ENCODE results near the gene SPHK2.

DNA sequence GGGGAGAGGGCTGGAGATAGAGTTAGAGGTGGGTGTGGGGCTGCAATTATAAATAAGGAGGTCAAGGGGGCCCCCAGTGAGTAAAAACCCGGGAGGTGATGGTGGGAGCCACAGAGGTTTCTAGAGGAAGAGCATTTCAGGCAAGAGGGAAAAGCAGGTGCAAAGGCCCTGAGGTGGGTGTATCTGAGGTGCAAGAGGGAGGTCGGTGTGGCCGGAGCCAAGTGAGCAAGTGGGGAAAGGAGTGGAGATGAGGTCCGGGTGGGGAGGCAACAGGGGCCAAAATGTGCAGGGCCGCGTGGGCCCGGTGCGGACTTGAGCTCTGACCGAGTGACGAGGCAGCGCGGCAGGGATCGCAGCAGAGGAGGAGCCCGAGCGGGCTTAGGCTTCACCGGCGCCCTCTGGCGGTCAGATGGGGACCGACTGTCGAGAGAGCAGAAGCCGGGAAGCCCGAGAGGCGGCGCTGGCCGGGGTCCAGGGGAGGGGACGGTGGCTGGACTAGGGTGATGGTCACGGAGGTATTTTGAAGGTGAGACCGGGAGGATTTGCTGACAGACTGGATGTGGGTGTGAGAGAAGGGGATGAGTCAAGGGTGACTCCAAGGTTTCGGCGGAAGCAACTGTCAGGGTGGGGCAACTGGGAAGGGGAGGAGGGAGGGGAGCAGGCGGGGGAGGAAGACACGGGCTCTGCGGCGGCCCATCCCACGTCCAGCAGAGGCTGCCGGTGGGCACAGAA lies 30.5 kb upstream of the SPHK2 start:
- TF ChIP-seq, protein P1, sequence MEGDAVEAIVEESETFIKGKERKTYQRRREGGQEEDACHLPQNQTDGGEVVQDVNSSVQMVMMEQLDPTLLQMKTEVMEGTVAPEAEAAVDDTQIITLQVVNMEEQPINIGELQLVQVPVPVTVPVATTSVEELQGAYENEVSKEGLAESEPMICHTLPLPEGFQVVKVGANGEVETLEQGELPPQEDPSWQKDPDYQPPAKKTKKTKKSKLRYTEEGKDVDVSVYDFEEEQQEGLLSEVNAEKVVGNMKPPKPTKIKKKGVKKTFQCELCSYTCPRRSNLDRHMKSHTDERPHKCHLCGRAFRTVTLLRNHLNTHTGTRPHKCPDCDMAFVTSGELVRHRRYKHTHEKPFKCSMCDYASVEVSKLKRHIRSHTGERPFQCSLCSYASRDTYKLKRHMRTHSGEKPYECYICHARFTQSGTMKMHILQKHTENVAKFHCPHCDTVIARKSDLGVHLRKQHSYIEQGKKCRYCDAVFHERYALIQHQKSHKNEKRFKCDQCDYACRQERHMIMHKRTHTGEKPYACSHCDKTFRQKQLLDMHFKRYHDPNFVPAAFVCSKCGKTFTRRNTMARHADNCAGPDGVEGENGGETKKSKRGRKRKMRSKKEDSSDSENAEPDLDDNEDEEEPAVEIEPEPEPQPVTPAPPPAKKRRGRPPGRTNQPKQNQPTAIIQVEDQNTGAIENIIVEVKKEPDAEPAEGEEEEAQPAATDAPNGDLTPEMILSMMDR (IDR thresholded peaks at IDR 0.05 in 4 of 5, conservative IDR thresholded peaks at IDR 0.05 in 1 of 5): peak; percentile 74 to 98 (median 93)
- TF ChIP-seq POLR2A (IDR thresholded peaks at IDR 0.05): no peak
